ENCODE data around the gene ELAC2.

ELAC2 gene

GRCh38 chr17:13017655-13018459 is at the start of gene ELAC2:
Gene ELAC2, minus strand, starts transcription at chr17:13018027. Its CDS starts 80 bp downstream, at chr17:13017947.
- DNase-seq (ENCODE audit: low read depth), result peak; percentile 97

GRCh38 chr17:13065032-13065431 is 47.2 kb upstream of the ELAC2 start:
- no peak for DNase-seq (ENCODE audit: low read depth)

GRCh38 chr17:13055131-13055530 is 37.3 kb upstream of the ELAC2 start:
- no peak for DNase-seq (ENCODE audit: low read depth)

- no peak for DNase-seq (ENCODE audit: low read depth)
Measured at GRCh38 chr17:13054666-13055065, 36.8 kb upstream of the ELAC2 start.

- no peak for DNase-seq (ENCODE audit: low read depth)
Measured at GRCh38 chr17:13051915-13052314, 34.1 kb upstream of the ELAC2 start.

GRCh38 chr17:13047011-13047606 is 29.3 kb upstream of the ELAC2 start:
- DNase-seq (ENCODE audit: low read depth), result no peak

GRCh38 chr17:13046361-13046760 is 28.5 kb upstream of the ELAC2 start:
- no peak for DNase-seq (ENCODE audit: low read depth)

- no peak for DNase-seq (ENCODE audit: low read depth)
Measured at GRCh38 chr17:13044572-13045065, 26.8 kb upstream of the ELAC2 start.

GRCh38 chr17:13038931-13039665 is 21.3 kb upstream of the ELAC2 start:
- no peak for DNase-seq (ENCODE audit: low read depth)

- no peak for DNase-seq (ENCODE audit: low read depth)
Measured at GRCh38 chr17:13036751-13037150, 18.9 kb upstream of the ELAC2 start.

GRCh38 chr17:13035420-13035819 is 17.6 kb upstream of the ELAC2 start:
- no peak for DNase-seq (ENCODE audit: low read depth)

- no peak for DNase-seq (ENCODE audit: low read depth)
Measured at GRCh38 chr17:13031718-13032350, 14.0 kb upstream of the ELAC2 start.

- DNase-seq (ENCODE audit: low read depth), result no peak
Measured at GRCh38 chr17:13030459-13031300, 12.9 kb upstream of the ELAC2 start.

- DNase-seq (ENCODE audit: low read depth), result no peak
Measured at GRCh38 chr17:13030056-13030455, 12.2 kb upstream of the ELAC2 start.

- DNase-seq (ENCODE audit: low read depth), result no peak
Measured at GRCh38 chr17:13029340-13029739, 11.5 kb upstream of the ELAC2 start.

GRCh38 chr17:13027246-13027645 is 9.4 kb upstream of the ELAC2 start:
- DNase-seq (ENCODE audit: low read depth), result no peak

GRCh38 chr17:13025687-13026086 is 7.9 kb upstream of the ELAC2 start:
- DNase-seq (ENCODE audit: low read depth), result no peak

GRCh38 chr17:13025258-13025627 is 7.4 kb upstream of the ELAC2 start:
- DNase-seq (ENCODE audit: low read depth), result no peak

- DNase-seq (ENCODE audit: low read depth), result no peak
Measured at GRCh38 chr17:13024526-13025257, 6.9 kb upstream of the ELAC2 start.

GRCh38 chr17:13024016-13024415 is 6.2 kb upstream of the ELAC2 start:
- DNase-seq (ENCODE audit: low read depth), result no peak

Measured in non-pigmented ciliary epithelial cell (primary cell).